Activated naive CD8-positive, alpha-beta T cell (primary cell): Measurements from ENCODE around the gene PPP1R16B.
A peak's percentile ranks its signal among the peaks of the same experiment; 100 is the strongest.
"Not testable (repeated sequence)": the region's sequence is repeated elsewhere in the genome, so short reads cannot be mapped to it uniquely, and the experiment has no call there.

ENCODE experiments used
- H3K27ac Mint-ChIP-seq: one replicate; pipeline ENCODE4 v1.8.0; 2021; ENCODE audit warnings: mixed read lengths
- H3K27me3 Mint-ChIP-seq: one replicate; pipeline ENCODE4 v1.8.0; 2021; ENCODE audit warnings: mixed read lengths
- H3K36me3 Mint-ChIP-seq: one replicate; pipeline ENCODE4 v1.8.0; 2021; ENCODE audit warnings: mixed read lengths
- H3K4me1 Mint-ChIP-seq: one replicate; pipeline ENCODE4 v1.8.0; 2021; ENCODE audit warnings: low read depth, mixed read lengths
- H3K4me3 Mint-ChIP-seq: one replicate; pipeline ENCODE4 v1.8.0; 2021; ENCODE audit warnings: mild to moderate bottlenecking, mixed read lengths
- H3K9me3 Mint-ChIP-seq: one replicate; pipeline ENCODE4 v1.8.0; 2021; ENCODE audit warnings: low read depth, mixed read lengths

Gene PPP1R16B

DNA sequence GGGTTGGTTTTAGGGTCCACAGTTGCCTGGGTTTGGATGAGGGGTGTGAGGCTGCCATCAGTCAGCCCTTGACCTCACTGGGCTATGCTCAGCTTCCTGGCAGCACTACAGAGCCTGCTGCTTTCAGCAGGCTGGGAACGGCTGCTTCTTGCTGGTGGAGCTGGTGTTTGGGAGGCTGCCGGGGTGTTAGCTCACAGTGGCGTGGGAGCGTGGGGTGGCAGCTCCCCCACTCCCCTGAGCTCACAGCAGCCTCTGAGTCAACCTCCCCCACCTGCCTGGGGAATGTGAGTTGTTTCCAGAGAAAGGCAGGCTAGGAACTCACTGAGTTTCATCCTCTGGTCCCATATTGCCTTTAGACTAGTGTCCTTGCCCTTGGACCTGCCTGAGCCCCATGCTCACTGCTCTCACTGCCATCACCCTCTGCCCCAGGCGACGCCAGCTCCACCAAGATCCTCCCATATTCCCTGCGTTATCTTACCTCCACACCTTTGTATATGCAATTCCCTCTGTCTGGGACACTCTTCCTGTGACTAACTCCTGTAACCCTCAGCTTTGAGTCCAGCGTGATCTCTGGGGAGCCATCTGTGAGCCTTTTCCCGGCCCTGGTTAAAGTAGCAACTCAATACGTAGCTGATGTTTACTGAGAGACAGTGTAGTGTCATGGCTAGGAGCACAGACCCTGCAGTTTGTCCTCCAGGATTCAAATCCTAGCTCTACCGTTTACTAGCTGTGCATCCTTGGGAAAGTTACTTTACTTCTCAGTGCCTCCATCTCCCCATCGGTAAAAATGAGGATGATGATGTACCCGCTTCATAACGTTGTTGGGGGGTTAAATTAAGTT is 34.8 kb downstream of the PPP1R16B start:
- Mint-ChIP-seq H3K4me3 (peak overlapping the region; percentile 36), H3K9me3 (no peaks in the 10 kb centered on the region), H3K36me3 (peaks cover 35% of the 10 kb centered on the region), H3K4me1 (peaks cover 71% of the 10 kb centered on the region), H3K27ac (peak overlapping the region; percentile 100), H3K27me3 (no peaks in the 10 kb centered on the region)

DNA sequence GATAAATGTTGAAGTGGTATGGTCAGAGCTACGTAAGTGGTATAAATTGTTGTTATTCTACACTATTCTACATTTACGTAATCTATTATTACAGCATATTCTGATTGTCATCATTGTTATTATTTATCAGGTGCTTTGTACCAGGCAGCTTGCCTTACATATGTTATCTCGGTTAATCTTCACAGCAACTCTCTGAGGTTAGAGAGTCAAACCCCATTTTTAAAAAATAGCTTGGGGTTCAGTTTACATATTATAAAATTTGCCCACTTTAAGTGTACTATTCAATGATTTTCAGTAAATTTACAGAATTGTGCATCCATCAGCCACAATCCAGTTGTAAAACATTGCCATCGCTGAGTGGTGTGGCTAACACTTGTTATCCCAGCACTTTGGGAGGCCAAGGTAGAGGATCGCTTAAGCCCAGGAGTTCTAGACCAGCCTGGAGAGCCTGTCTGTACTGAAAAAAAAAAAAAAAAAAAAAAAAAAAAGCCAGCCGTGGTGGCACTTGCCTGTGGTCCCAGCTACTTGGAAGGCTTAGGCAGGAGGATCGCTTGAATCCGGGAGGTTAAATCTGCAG is 35.5 kb downstream of the PPP1R16B start:
- peaks cover 42% of the 10 kb centered on the region for H3K36me3 Mint-ChIP-seq
- H3K4me1 Mint-ChIP-seq, result peaks cover 78% of the 10 kb centered on the region
- H3K27me3 Mint-ChIP-seq, result no peaks in the 10 kb centered on the region
- peak overlapping the region; percentile 36 for H3K4me3 Mint-ChIP-seq
- H3K27ac Mint-ChIP-seq, result peak overlapping the region; percentile 100
- no peaks in the 10 kb centered on the region for H3K9me3 Mint-ChIP-seq

DNA sequence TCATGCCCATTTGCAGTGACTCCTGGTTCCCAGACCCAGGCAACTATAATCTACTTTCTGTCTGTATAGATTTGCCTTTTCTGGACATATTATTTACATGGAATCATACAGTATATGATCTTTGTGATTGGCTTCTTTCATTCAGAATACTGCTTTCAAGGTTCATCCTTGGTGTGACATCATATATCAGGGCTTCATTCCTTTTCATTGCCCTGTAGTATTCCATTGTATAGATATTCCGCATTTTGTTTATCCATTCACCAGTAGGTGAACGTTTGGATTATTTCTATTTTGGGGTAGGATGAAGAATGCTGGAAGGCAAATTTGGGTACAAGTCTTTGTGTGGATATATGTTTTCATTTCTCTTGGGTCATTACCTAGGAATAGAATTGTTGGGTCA is 36.1 kb downstream of the PPP1R16B start:
- H3K4me3 Mint-ChIP-seq, result peak overlapping the region; percentile 85
- no peaks in the 10 kb centered on the region for H3K27me3 Mint-ChIP-seq
- peak overlapping the region; percentile 100 for H3K27ac Mint-ChIP-seq
- no peaks in the 10 kb centered on the region for H3K9me3 Mint-ChIP-seq
- peaks cover 84% of the 10 kb centered on the region for H3K4me1 Mint-ChIP-seq
- H3K36me3 Mint-ChIP-seq, result peaks cover 44% of the 10 kb centered on the region

DNA sequence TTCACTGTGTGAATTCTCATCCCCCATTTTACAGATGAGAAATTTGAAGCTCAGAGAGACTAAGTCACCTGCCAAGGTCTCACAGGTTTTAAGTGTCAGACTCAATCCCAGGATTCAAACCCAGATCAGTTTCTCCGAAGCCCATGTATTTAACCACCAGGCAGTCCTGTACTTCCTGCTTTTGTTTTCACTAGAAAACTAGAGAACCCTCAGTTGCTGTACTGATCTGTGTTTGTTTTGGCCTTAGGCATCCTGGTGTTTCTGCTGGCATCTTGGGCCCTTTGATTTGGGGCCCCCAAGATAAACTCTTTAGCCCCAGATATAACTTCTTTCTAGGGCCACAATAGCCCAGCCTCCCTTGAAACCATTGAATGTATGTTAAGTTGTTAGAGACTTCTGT is 36.5 kb downstream of the PPP1R16B start:
- Mint-ChIP-seq H3K9me3 (no peaks in the 10 kb centered on the region), H3K36me3 (peaks cover 40% of the 10 kb centered on the region), H3K4me3 (peak overlapping the region; percentile 85), H3K27ac (peak overlapping the region; percentile 100), H3K4me1 (peaks cover 83% of the 10 kb centered on the region), H3K27me3 (no peaks in the 10 kb centered on the region)

DNA sequence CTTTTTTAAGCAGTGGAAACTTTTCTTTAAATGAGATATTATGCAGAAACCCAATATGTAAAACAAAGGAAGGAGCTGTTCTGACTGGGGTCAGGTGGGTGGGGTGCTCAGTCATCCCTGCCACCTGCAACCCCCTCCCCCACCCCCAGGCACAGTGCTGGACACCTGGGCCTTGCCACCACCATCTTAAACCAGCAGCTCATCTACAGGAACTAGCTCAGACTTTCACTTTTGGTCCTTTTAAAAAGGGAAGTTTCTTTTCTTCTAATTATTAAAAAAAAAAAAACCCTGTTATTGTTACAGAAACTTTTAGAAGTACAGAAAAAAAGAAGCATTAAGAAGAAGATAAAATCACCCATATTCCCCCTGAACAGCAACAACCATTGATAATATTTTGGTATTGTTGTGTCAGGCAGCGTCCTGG is 37.1 kb downstream of the PPP1R16B start:
- H3K27ac Mint-ChIP-seq, result peak overlapping the region; percentile 100
- H3K27me3 Mint-ChIP-seq, result no peaks in the 10 kb centered on the region
- no peaks in the 10 kb centered on the region for H3K9me3 Mint-ChIP-seq
- H3K4me1 Mint-ChIP-seq, result peaks cover 87% of the 10 kb centered on the region
- peak overlapping the region; percentile 85 for H3K4me3 Mint-ChIP-seq
- peaks cover 42% of the 10 kb centered on the region for H3K36me3 Mint-ChIP-seq

DNA sequence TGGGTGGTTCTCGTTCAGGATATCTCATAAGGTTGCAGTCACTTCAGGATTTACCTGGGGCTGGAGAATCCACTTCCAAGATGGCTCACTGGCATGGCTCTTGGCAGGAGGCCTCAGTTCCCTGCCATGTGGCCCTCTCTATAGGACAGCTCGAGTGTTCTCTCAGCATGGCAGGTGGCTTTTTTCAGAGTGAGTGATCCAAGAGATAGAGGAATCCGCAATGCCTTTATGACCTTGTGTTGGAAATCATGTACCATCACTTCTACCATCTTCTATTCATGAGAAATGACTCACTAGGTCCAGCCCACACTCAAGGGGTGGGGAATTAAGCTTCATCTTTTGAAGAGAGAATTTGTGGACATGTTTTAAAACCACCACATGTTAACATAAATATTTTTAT is 37.8 kb downstream of the PPP1R16B start:
- Mint-ChIP-seq H3K27ac (peak overlapping the region; percentile 100), H3K4me1 (peaks cover 85% of the 10 kb centered on the region), H3K4me3 (peak overlapping the region; percentile 85), H3K27me3 (no peaks in the 10 kb centered on the region), H3K36me3 (peaks cover 44% of the 10 kb centered on the region), H3K9me3 (no peaks in the 10 kb centered on the region)

DNA sequence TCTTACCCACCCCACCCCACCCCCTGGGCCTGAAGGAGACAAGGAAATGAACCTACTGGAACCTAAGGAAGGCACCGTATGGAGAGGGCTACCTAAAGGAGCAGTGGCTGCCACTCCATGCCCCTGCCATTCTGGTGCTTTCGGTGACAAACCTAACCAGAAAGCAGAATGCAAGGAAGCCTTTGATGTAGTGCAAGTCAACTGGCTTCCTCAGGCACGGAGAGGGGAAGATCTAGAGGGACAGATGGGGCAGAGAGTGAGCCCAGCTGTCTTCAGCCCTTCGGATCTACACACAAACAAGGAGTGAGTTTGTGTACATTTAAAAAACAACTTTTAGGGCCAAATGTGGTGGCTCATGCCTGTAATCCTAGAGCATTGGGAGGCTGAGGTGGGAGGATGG is 39.5 kb downstream of the PPP1R16B start:
- Mint-ChIP-seq H3K9me3 (no peaks in the 10 kb centered on the region), H3K27ac (peak overlapping the region; percentile 100), H3K4me3 (peak overlapping the region; percentile 81), H3K27me3 (no peaks in the 10 kb centered on the region), H3K36me3 (peaks cover 38% of the 10 kb centered on the region), H3K4me1 (peaks cover 85% of the 10 kb centered on the region)

DNA sequence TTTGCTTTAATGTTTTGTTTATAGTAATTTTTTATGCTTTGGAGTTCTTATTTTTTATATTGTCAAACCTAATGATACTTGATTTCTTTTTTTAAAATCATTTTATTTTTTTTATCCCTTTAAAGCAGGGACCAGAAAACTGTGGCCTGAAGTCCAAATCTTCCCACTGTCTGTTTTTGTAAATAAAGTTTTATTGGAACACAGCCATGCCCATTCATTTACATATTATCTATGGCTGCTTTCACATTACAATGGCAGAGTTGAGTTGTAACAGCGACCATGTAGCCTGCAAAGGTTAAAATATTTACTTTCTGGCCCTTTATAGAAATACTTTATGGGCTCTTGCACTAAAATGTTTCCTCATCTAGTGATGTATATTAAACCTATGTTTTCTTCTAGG is 42.3 kb downstream of the PPP1R16B start:
- peak overlapping the region; percentile 47 for H3K27ac Mint-ChIP-seq
- no peaks in the 10 kb centered on the region for H3K27me3 Mint-ChIP-seq

DNA sequence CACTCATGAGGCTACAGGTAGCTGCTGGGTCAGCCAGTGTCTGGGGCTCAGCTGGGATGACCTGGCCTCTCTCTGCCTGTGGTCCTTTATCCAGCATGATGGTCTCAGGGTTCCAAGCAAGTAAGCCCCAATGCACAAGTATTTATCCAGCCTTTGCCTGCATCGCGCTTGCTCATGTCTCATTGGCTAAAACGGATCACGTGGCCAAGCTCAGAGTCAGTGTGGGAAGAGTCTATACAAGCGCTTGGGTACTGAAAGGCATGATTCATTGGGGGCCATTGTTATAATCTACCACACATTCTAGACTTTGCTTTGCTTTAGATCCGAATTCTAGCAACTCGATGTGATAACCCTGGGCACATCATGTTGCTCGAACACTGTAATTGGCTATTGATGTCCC is 48.3 kb downstream of the PPP1R16B start:
- Mint-ChIP-seq H3K36me3 (peaks cover 18% of the 10 kb centered on the region), H3K4me1 (peaks cover 66% of the 10 kb centered on the region), H3K27me3 (no peaks in the 10 kb centered on the region), H3K9me3 (no peaks in the 10 kb centered on the region), H3K27ac (no peak overlapping the region), H3K4me3 (no peak overlapping the region)

More for the DNA sequence above, 42.3 kb downstream of the PPP1R16B start:
- Mint-ChIP-seq H3K4me3 (no peak overlapping the region), H3K9me3 (no peaks in the 10 kb centered on the region), H3K36me3 (peaks cover 31% of the 10 kb centered on the region), H3K4me1 (peaks cover 62% of the 10 kb centered on the region)

DNA sequence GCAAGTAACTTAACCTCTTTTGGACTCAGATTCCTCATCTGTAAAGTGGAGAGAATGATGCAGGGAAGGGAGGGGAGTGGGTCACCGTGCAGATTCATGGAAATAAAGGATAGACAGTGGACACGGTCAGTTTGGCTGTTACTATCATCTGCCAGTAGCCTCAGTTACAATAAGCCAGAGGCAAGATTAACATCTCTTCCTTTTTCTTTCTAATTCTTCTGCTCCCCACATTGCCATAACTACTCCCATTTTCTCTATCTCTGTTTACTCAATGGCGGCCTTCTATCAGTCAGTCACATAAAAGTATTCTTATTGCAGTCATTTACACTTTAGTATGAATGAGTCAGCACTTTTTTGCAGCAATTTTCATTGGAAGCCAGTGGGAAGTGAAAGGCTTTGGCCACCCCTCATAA is 49.2 kb downstream of the PPP1R16B start:
- no peaks in the 10 kb centered on the region for H3K9me3 Mint-ChIP-seq
- peaks cover 18% of the 10 kb centered on the region for H3K36me3 Mint-ChIP-seq
- peaks cover 66% of the 10 kb centered on the region for H3K4me1 Mint-ChIP-seq
- no peaks in the 10 kb centered on the region for H3K27me3 Mint-ChIP-seq
- H3K27ac Mint-ChIP-seq, result peak overlapping the region; percentile 68
- H3K4me3 Mint-ChIP-seq, result peak overlapping the region; percentile 28

DNA sequence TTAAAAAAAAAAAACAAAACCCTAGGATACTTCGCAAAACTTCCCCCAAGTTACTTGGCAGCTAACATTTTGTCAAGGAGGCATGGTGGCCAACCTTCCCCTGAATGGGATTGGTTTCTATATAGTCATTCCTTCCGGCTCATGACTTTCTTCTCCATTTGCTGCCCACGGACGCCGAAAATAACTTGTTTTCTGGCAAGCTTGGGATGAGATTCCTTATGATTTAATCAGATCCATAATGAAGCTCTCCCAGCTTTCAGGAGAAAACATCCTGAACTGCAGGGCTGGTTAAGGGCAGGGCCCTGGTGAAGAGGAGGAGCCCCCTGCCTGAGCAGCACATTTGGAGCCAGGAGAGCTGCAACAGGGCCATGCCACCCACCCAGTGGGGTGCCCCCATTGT is 49.9 kb downstream of the PPP1R16B start:
- peaks cover 66% of the 10 kb centered on the region for H3K4me1 Mint-ChIP-seq
- H3K27me3 Mint-ChIP-seq, result no peaks in the 10 kb centered on the region
- H3K4me3 Mint-ChIP-seq, result no peak overlapping the region
- H3K36me3 Mint-ChIP-seq, result peaks cover 18% of the 10 kb centered on the region
- H3K9me3 Mint-ChIP-seq, result no peaks in the 10 kb centered on the region
- H3K27ac Mint-ChIP-seq, result peak overlapping the region; percentile 68

DNA sequence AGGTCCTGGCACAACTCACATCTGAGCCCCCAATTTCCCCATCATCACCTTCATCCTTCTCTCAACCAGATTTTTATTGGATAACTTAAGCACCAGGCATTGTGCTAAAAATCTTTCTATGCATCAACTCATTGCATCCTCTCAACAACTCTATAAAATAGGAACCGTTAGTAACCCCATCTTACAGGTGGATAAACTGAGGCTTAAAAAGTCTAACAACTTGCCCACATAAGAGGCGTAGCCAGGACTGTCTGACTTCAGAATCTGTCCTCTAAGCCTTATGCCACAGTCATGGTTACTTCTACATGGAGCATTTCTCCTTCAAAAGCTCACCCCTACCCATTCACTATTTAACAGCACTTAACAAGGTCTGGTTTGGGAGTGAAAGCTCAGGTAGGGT is 51.1 kb downstream of the PPP1R16B start:
- no peak overlapping the region for H3K4me3 Mint-ChIP-seq
- peaks cover 73% of the 10 kb centered on the region for H3K4me1 Mint-ChIP-seq
- no peaks in the 10 kb centered on the region for H3K27me3 Mint-ChIP-seq
- H3K9me3 Mint-ChIP-seq, result no peaks in the 10 kb centered on the region
- H3K27ac Mint-ChIP-seq, result peak overlapping the region; percentile 58
- peaks cover 18% of the 10 kb centered on the region for H3K36me3 Mint-ChIP-seq

DNA sequence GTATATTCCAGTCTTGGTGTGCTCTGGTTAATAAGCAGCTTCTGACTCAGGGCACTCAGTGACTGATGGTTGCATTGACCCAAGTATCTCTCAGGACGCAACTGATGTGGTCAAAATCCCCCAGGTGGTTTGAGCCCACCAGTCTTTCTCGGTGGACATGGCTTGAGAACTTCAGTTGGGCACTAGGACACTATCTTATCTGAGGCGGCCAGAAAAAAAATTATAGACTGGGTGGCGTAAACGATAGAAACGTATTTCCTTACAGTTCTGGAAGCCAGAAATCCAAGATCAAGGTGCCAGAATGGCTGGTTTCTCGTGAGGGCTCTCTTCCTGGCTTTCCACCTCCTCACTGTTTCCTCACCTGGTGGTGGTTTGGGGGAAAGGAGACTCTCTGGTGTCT is 52.2 kb downstream of the PPP1R16B start:
- Mint-ChIP-seq H3K9me3 (no peaks in the 10 kb centered on the region), H3K36me3 (peaks cover 13% of the 10 kb centered on the region), H3K4me1 (peaks cover 82% of the 10 kb centered on the region), H3K4me3 (no peak overlapping the region), H3K27me3 (no peaks in the 10 kb centered on the region), H3K27ac (peak overlapping the region; percentile 22)

DNA sequence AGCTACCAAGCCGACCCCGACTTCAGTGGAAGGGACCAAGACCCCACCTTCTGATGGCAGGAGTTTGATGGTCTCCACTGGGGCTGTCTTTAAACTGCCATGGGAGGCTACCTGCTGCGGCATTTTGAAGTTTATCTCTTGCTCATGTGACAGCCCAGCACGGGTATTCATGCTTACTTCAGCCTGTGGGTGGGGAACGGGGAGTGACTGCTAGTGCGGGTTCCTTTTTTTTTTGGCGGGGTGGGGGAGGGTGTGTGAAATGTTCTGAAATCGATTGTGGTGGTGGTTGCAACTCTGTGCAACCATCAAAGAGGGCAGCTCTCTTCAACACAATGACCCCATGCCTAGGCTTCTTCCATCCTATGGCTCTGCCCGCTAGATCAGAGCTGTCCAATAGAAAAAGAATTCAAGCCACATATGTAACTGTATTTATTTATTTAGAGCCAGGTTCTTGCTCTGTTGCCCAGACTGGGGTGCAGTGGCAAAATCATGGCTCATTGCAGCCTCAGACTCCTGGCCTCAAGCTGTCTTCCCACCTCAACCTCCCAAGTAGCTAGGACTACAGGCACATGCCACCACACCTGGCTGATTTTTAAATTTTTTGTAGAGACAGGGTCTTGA is 53.7 kb downstream of the PPP1R16B start:
- H3K27me3 Mint-ChIP-seq, result no peaks in the 10 kb centered on the region
- H3K36me3 Mint-ChIP-seq, result peaks cover 11% of the 10 kb centered on the region
- H3K27ac Mint-ChIP-seq, result peak overlapping the region; percentile 74
- peak overlapping the region; percentile 45 for H3K4me3 Mint-ChIP-seq
- no peaks in the 10 kb centered on the region for H3K9me3 Mint-ChIP-seq
- H3K4me1 Mint-ChIP-seq, result peaks cover 86% of the 10 kb centered on the region

DNA sequence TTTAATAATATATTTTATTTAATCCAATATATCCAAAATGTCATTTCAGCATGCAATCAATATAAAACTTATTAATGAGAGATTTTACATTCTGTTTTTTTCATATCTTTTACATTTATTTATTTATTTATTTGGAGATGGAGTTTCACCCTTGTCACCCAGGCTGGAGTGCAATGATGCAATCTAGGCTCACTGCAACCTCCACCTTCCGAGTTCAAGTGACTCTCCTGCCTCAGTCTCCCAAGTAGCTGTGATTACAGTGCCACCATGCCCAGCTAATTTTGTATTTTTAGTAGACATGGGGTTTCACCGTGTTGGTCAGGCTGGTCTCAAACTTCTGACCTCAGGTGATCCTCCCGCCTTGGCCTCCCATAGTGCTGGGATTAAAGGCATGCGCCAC is 54.4 kb downstream of the PPP1R16B start:
- H3K9me3 Mint-ChIP-seq, H3K36me3 Mint-ChIP-seq, H3K4me3 Mint-ChIP-seq, H3K27me3 Mint-ChIP-seq: not testable (repeated sequence)
- Mint-ChIP-seq H3K27ac (peak overlapping the region; percentile 85), H3K4me1 (peaks cover 82% of the 10 kb centered on the region)
